H1 (cell line): ENCODE results near the gene MPC1. TPM values are rescaled to one million over a fixed set of nuclear protein-coding genes. Genes with fewer than 3 reads are reported as not detected.

ENCODE experiments used
- CTCF ChIA-PET: fragments of 300-600 bp; sonication (Branson Sonifier 250); formaldehyde crosslinking; loops from one replicate; lab custom pipeline; 2021; ENCODE audit not compliant: partially characterized antibody; lab: Charles Lee
- POLR2A ChIA-PET: fragments of 300-600 bp; sonication (Branson Sonifier 250); formaldehyde crosslinking; loops from one replicate; lab custom pipeline; 2021; ENCODE audit warnings: inconsistent platforms; ENCODE audit not compliant: partially characterized antibody; lab: Charles Lee
- DNase-seq, 2 experiments: peaks; one replicate each; pipeline versions ENCODE4 v3.0.0 to v3.0.0-alpha.2; 2010 to 2022; ENCODE audit warnings: low spot score in 2 of 2, low read depth in 1 of 2, mixed read lengths in 1 of 2
- FAIRE-seq: peaks from 2 replicates; lab custom pipeline; 2011; peaks lifted over from hg19 to GRCh38; lab: Jason Lieb, UNC
- H2AFZ ChIP-seq: 2 replicates; pipeline ENCODE4 v1.8.1; 2012; ENCODE audit warnings: low read length, inconsistent platforms
- H2AK5ac ChIP-seq: 2 replicates; pipeline ENCODE4 v1.6.1; 2013; ENCODE audit warnings: low read depth, low read length
- H2BK120ac ChIP-seq: replicated peaks from 2 replicates; pipeline ENCODE3; 2013; ENCODE audit warnings: low read depth, low read length, inconsistent platforms
- H2BK12ac ChIP-seq: 2 replicates; pipeline ENCODE4 v1.6.1; 2013; ENCODE audit warnings: low read depth, low read length
- H2BK15ac ChIP-seq: 2 replicates; pipeline ENCODE4 v1.6.1; 2013; ENCODE audit warnings: low read length
- H2BK20ac ChIP-seq: 2 replicates; pipeline ENCODE4 v1.6.1; 2013; ENCODE audit warnings: low read length
- H2BK5ac ChIP-seq: 2 replicates; pipeline ENCODE4 v1.6.1; 2013; ENCODE audit warnings: low read depth, low read length
- H3K14ac ChIP-seq: 2 replicates; pipeline ENCODE4 v1.6.1; 2013; ENCODE audit warnings: inconsistent platforms; ENCODE audit not compliant: insufficient read length
- H3K18ac ChIP-seq: 2 replicates; pipeline ENCODE4 v1.6.1; 2013; ENCODE audit warnings: low read length; ENCODE audit errors: extremely low read depth
- H3K23ac ChIP-seq: 2 replicates; pipeline ENCODE4 v1.6.1; 2013; ENCODE audit warnings: inconsistent platforms; ENCODE audit not compliant: insufficient read length
- H3K23me2 ChIP-seq: 2 replicates; pipeline ENCODE4 v1.6.1; 2013; ENCODE audit warnings: low read depth, low read length
- H3K27ac ChIP-seq: 2 replicates; pipeline ENCODE4 v1.6.1; 2011; ENCODE audit warnings: low read depth, low read length, inconsistent platforms
- H3K27me3 ChIP-seq, 4 experiments: replicated peaks in 1 of 4; 1 replicate in 1 of 4; 2 replicates in 3 of 4; pipeline versions ENCODE4 v1.6.1 to v1.8.1; 2011 to 2013; ENCODE audit warnings: low read length in 3 of 4, mild to moderate bottlenecking in 3 of 4, inconsistent platforms in 2 of 4, mixed read lengths in 2 of 4, moderate library complexity in 1 of 4; ENCODE audit not compliant: control insufficient read depth in 3 of 4, insufficient read depth in 3 of 4; ENCODE audit errors: extremely low read depth in 1 of 4
- H3K36me3 ChIP-seq, 4 experiments: 2 replicates each; pipeline versions ENCODE4 v1.6.1 to v1.8.1; 2011 to 2013; ENCODE audit warnings: mild to moderate bottlenecking in 4 of 4, low read length in 3 of 4, moderate library complexity in 2 of 4, control low read depth in 1 of 4, inconsistent platforms in 1 of 4; ENCODE audit not compliant: insufficient read depth in 4 of 4, control insufficient read depth in 2 of 4
- H3K4ac ChIP-seq: replicated peaks from 2 replicates; pipeline ENCODE3; 2013; ENCODE audit warnings: low read length, low read depth, mixed read lengths, inconsistent platforms; ENCODE audit not compliant: insufficient read length
- H3K4me1 ChIP-seq, 4 experiments: replicated peaks in 1 of 4; 1 replicate in 1 of 4; 2 replicates in 3 of 4; pipeline versions ENCODE4 v1.6.1 to v1.8.1; 2011 to 2013; ENCODE audit warnings: low read length in 3 of 4, inconsistent platforms in 2 of 4, mixed read lengths in 1 of 4; ENCODE audit not compliant: insufficient read depth in 4 of 4, control insufficient read depth in 3 of 4
- H3K4me2 ChIP-seq, 2 experiments: 2 replicates each; pipeline versions ENCODE4 v1.6.1 to v1.8.1; 2011 to 2013; ENCODE audit warnings: low read depth in 2 of 2, low read length in 2 of 2, control low read depth in 1 of 2, inconsistent platforms in 1 of 2, mild to moderate bottlenecking in 1 of 2; ENCODE audit not compliant: insufficient read depth in 1 of 2
- H3K4me3 ChIP-seq, 4 experiments: fragments of 200-600, 300-600 bp in 1 of 4; sonication (generic), shearing (Covaris generic), sonication (Bioruptor Twin) in 1 of 4; 2 replicates each; pipeline versions ENCODE4 v1.5.1 to v1.8.1; 2011 to 2016; ENCODE audit warnings: low read length in 4 of 4, low read depth in 3 of 4, control low read depth in 2 of 4, inconsistent platforms in 2 of 4, mild to moderate bottlenecking in 2 of 4, mixed read lengths in 1 of 4, moderate library complexity in 1 of 4; ENCODE audit not compliant: insufficient read depth in 2 of 4; ENCODE audit errors: extremely low read depth in 1 of 4
- H3K56ac ChIP-seq: replicated peaks from 2 replicates; pipeline ENCODE3; 2013; ENCODE audit warnings: low read depth, mild to moderate bottlenecking, mixed read lengths, low read length, inconsistent platforms; ENCODE audit not compliant: insufficient read length
- H3K79me1 ChIP-seq: 2 replicates; pipeline ENCODE4 v1.6.1; 2013; ENCODE audit warnings: low read depth, low read length, control low read depth
- H3K79me2 ChIP-seq, 2 experiments: 2 replicates each; pipeline versions ENCODE4 v1.6.1 to v1.8.1; 2012 to 2013; ENCODE audit warnings: low read length in 2 of 2, mild to moderate bottlenecking in 2 of 2, inconsistent platforms in 1 of 2; ENCODE audit not compliant: insufficient read depth in 2 of 2, control insufficient read depth in 1 of 2
- H3K9ac ChIP-seq, 4 experiments: replicated peaks in 1 of 4; 1 replicate in 1 of 4; 2 replicates in 3 of 4; pipeline versions ENCODE4 v1.6.1 to v1.8.1; 2011 to 2013; ENCODE audit warnings: low read depth in 3 of 4, low read length in 3 of 4, control low read depth in 2 of 4, mild to moderate bottlenecking in 2 of 4, moderate library complexity in 2 of 4, inconsistent platforms in 1 of 4; ENCODE audit errors: extremely low read depth in 1 of 4
- H3K9me3 ChIP-seq, 2 experiments: 2 replicates each; pipeline versions ENCODE4 v1.6.1 to v1.8.1; 2012 to 2013; ENCODE audit warnings: mild to moderate bottlenecking in 2 of 2, moderate library complexity in 2 of 2, control low read depth in 1 of 2, inconsistent platforms in 1 of 2, low read depth in 1 of 2, low read length in 1 of 2, mixed read lengths in 1 of 2; ENCODE audit not compliant: insufficient read depth in 2 of 2
- H4K20me1 ChIP-seq, 2 experiments: replicated peaks in 1 of 2; 2 replicates each; pipeline versions ENCODE3 to v1.8.1; 2011 to 2013; ENCODE audit warnings: inconsistent platforms in 2 of 2, low read length in 2 of 2, mild to moderate bottlenecking in 1 of 2; ENCODE audit not compliant: insufficient read depth in 2 of 2, control insufficient read depth in 1 of 2
- H4K5ac ChIP-seq: 2 replicates; pipeline ENCODE4 v1.6.1; 2013; ENCODE audit warnings: low read length, low read depth, mixed read lengths, inconsistent platforms; ENCODE audit not compliant: insufficient read length
- H4K8ac ChIP-seq: 2 replicates; pipeline ENCODE4 v1.8.0; 2013; ENCODE audit warnings: mild to moderate bottlenecking, moderate library complexity, low read length, inconsistent platforms; ENCODE audit not compliant: insufficient read depth; ENCODE audit errors: extremely low read depth
- H4K91ac ChIP-seq: replicated peaks from 2 replicates; pipeline ENCODE3; 2013; ENCODE audit warnings: low read length, mixed read lengths, inconsistent platforms; ENCODE audit not compliant: insufficient read length
- BACH1 ChIP-seq: IDR thresholded peaks from 2 replicates; pipeline ENCODE4 v1.6.1; 2012; ENCODE audit warnings: low read length, improper control_type of control experiment
- BRCA1 ChIP-seq: IDR thresholded peaks from 2 replicates; pipeline ENCODE4 v1.6.1; 2012; ENCODE audit warnings: low read depth, low read length, improper control_type of control experiment
- WGBS, 2 experiments: shearing (Covaris generic) in 1 of 2; methylation state at CpG; one replicate each; pipeline versions ENCODE4 v1.1.6 to v1.1.7; 2013 to 2015; ENCODE audit warnings: low lambda C conversion rate in 2 of 2, mixed read lengths in 2 of 2, inconsistent platforms in 1 of 2, low coverage in 1 of 2, missing lambda C conversion rate in 1 of 2; ENCODE audit not compliant: insufficient replicate concordance in 2 of 2, insufficient coverage in 1 of 2, insufficient read length in 1 of 2; ENCODE audit errors: extremely low coverage in 1 of 2, missing lambda C conversion rate in 1 of 2; 5-methylcytosine and 5-hydroxymethylcytosine counted together
- polyA plus RNA-seq, 7 experiments: library from polyadenylated mRNA; depleted of rRNA in 3 of 7; stranded (reverse) in 5 of 7; unstranded in 2 of 7; fragments of >200 nt in 5 of 7; fragments of 200-250 nt in 2 of 7; gene quantifications; 1 replicate in 5 of 7; 2 replicates in 1 of 7; 4 replicates in 1 of 7; pipeline versions ENCODE4 v1.2.1 to v1.2.3, GENCODE V29; 2011 to 2013; ENCODE audit warnings: missing spikeins in 2 of 7, mixed read lengths in 2 of 7
- total RNA-seq: library from RNA; stranded (reverse); fragmentation: NEBNext Ultra II Directional; extraction: Animal tissue kit (Norgen Biotek cat#: 25700); gene quantifications from 2 replicates; pipeline ENCODE4 v1.2.1, GENCODE V29; 2021

The MPC1 gene
- total and polyA plus RNA-seq, 2 of the 8 experiments (the other 6 are each of a cell fraction or from before 2014, with no cell fraction given) = 10.2 to 12.6 TPM

- POLR2A ChIA-PET = no interaction called here
- no peak for TF ChIP-seq BACH1
- no peak for TF ChIP-seq BRCA1
Observed at GRCh38 chr6:166419286-166419685, 36.5 kb upstream of the MPC1 start.

More at GRCh38 chr6:166419286-166419685, 36.5 kb upstream of the MPC1 start:
- Histone ChIP-seq H3K23ac (no peak overlapping the region), H4K8ac (no peak overlapping the region), H3K4me3 (no peak overlapping the region), H2AFZ (no peak overlapping the region), H3K36me3 (peaks cover 4 to 9% (median 4%) of the 10 kb centered on the region in 4 experiments; a peak in 6 of 8 replicates), H3K9me3 (no peaks in the 10 kb centered on the region), H3K23me2 (peaks cover 12% of the 10 kb centered on the region; the same call in 1 of the 2 replicates), H2BK15ac (no peak overlapping the region), H4K5ac (no peak overlapping the region), H3K79me2 (no peaks in the 10 kb centered on the region), H2BK12ac (no peak overlapping the region), H2AK5ac (no peak overlapping the region), H3K4me2 (no peak overlapping the region), H2BK20ac (no peak overlapping the region), H4K20me1 (peaks cover 0 to 7% of the 10 kb centered on the region in 2 experiments), H3K56ac (no peak overlapping the region), H2BK5ac (no peak overlapping the region), H3K27me3 (no peaks in the 10 kb centered on the region), H2BK120ac (no peak overlapping the region), H3K4ac (no peak overlapping the region), H3K14ac (no peak overlapping the region), H3K4me1 (no peaks in the 10 kb centered on the region), H4K91ac (no peak overlapping the region), H3K9ac (no peak overlapping the region), H3K18ac (no peak overlapping the region), H3K79me1 (no peaks in the 10 kb centered on the region), H3K27ac (no peak overlapping the region)
- no peak for FAIRE-seq
- CTCF ChIA-PET = interaction anchor here (3.0 kb wide), 1 partner anchor 19 kb away, joined by 11 read pairs; no protein-coding TSS in a partner anchor
- 76% methylated on average over 6 of the region's 7 CpGs; no CpG with 5 or more reads in 1 of the 2 experiments for WGBS, 2 experiments
- DNase-seq = no peak
